GM23338 (cell line): Measurements from ENCODE around the gene BICC1. TPM values are rescaled to one million over a fixed set of nuclear protein-coding genes. Genes with fewer than 3 reads are reported as not detected.

Experiments
- ATAC-seq: fragments of 200-7000 bp; cut with Tn5 transposase; 3 replicates; pipeline ENCODE4 v1.9.1; 2020
- DNase-seq: peaks from one replicate; pipeline ENCODE4 v3.0.0-alpha.2; 2015; ENCODE audit warnings: low spot score
- H2AFZ ChIP-seq: fragments of 200-600 bp; sonication (generic); 2 replicates; pipeline ENCODE4 v1.8.0; 2016; ENCODE audit warnings: antibody characterized with exemption, mild to moderate bottlenecking, moderate library complexity
- H3F3A ChIP-seq: fragments of 200-600 bp; sonication (generic); replicated peaks from 2 replicates; pipeline ENCODE4 v1.8.0; 2017; ENCODE audit warnings: antibody characterized with exemption, mixed run types, low read depth
- H3K27ac ChIP-seq: fragments of 200-600 bp; sonication (generic); 2 replicates; pipeline ENCODE4 v1.6.1; 2016; ENCODE audit warnings: low read depth
- H3K27me3 ChIP-seq: fragments of 200-600 bp; sonication (generic); 2 replicates; pipeline ENCODE4 v1.8.0; 2016; ENCODE audit warnings: mild to moderate bottlenecking, mixed run types, moderate library complexity; ENCODE audit not compliant: insufficient read depth
- H3K36me3 ChIP-seq: fragments of 200-600 bp; sonication (generic); 2 replicates; pipeline ENCODE4 v1.8.0; 2016; ENCODE audit warnings: mild to moderate bottlenecking; ENCODE audit not compliant: insufficient read depth
- H3K4me1 ChIP-seq: fragments of 200-600 bp; sonication (generic); 2 replicates; pipeline ENCODE4 v1.8.0; 2016; ENCODE audit warnings: mild to moderate bottlenecking, moderate library complexity; ENCODE audit not compliant: insufficient read depth
- H3K4me2 ChIP-seq: fragments of 200-600 bp; sonication (generic); 2 replicates; pipeline ENCODE4 v1.7.1; 2017; ENCODE audit warnings: mixed run types
- H3K4me3 ChIP-seq: fragments of 200-600 bp; sonication (generic); 2 replicates; pipeline ENCODE4 v1.6.1; 2016; ENCODE audit warnings: mixed run types
- H3K79me2 ChIP-seq: fragments of 200-600 bp; sonication (generic); replicated peaks from 2 replicates; pipeline ENCODE4 v1.8.0; 2017; ENCODE audit warnings: mild to moderate bottlenecking; ENCODE audit not compliant: insufficient read depth
- H3K9me2 ChIP-seq: fragments of 200-600 bp; sonication (generic); 2 replicates; pipeline ENCODE4 v1.8.0; 2017; ENCODE audit not compliant: insufficient read depth
- H4K20me1 ChIP-seq: fragments of 200-600 bp; sonication (generic); replicated peaks from 2 replicates; pipeline ENCODE4 v1.8.0; 2017; ENCODE audit warnings: mild to moderate bottlenecking; ENCODE audit not compliant: insufficient read depth
- H3K27ac Mint-ChIP-seq: 2 replicates; pipeline ENCODE4 v1.8.0; 2020; ENCODE audit warnings: inconsistent platforms, mild to moderate bottlenecking, moderate library complexity, mixed read lengths
- H3K27me3 Mint-ChIP-seq: 3 replicates; pipeline ENCODE4 v1.8.0; 2022; ENCODE audit warnings: low read depth, mild to moderate bottlenecking, moderate library complexity, mixed read lengths, inconsistent platforms; ENCODE audit not compliant: insufficient read depth, poor library complexity
- H3K36me3 Mint-ChIP-seq: 3 replicates; pipeline ENCODE4 v1.8.0; 2021; ENCODE audit warnings: low read depth, mild to moderate bottlenecking, inconsistent platforms, moderate library complexity, mixed read lengths
- H3K4me1 Mint-ChIP-seq: 3 replicates; pipeline ENCODE4 v1.8.0; 2020; ENCODE audit warnings: mild to moderate bottlenecking, inconsistent platforms, mixed read lengths
- H3K4me3 Mint-ChIP-seq: 3 replicates; pipeline ENCODE4 v1.8.0; 2021; ENCODE audit warnings: moderate library complexity, mild to moderate bottlenecking, inconsistent platforms, mixed read lengths
- H3K9me3 Mint-ChIP-seq: 3 replicates; pipeline ENCODE4 v1.8.0; 2020; ENCODE audit warnings: moderate library complexity, mild to moderate bottlenecking, inconsistent platforms, mixed read lengths
- CREB1 ChIP-seq: fragments of 250-450 bp; sonication (Bioruptor Pico); IDR thresholded peaks from 2 replicates; pipeline ENCODE4 v1.5.0; 2020; ENCODE audit warnings: low read depth, mild to moderate bottlenecking, moderate library complexity
- EZH2 ChIP-seq: fragments of 200-600 bp; sonication (generic); IDR thresholded peaks from one replicate; pipeline ENCODE4 v1.8.0; 2017; ENCODE audit warnings: antibody characterized with exemption, mild to moderate bottlenecking, low read depth; ENCODE audit not compliant: unreplicated experiment
- EZH2phosphoT487 ChIP-seq: fragments of 200-600 bp; sonication (generic); IDR thresholded peaks from one replicate; pipeline ENCODE4 v1.8.1; 2018; ENCODE audit warnings: antibody characterized with exemption; ENCODE audit not compliant: unreplicated experiment
- JUNB ChIP-seq: IDR thresholded peaks from one replicate; pipeline ENCODE4 v1.6.1; 2016; ENCODE audit warnings: antibody characterized with exemption; ENCODE audit not compliant: unreplicated experiment
- NANOG ChIP-seq: IDR thresholded peaks from 2 replicates; pipeline ENCODE4 v1.6.1; 2016; ENCODE audit warnings: antibody characterized with exemption, borderline replicate concordance
- POLR2AphosphoS5 ChIP-seq: IDR thresholded peaks from 2 replicates; pipeline ENCODE4 v1.6.1; 2016; ENCODE audit warnings: antibody characterized with exemption, low read depth
- STAT1 ChIP-seq: IDR thresholded peaks from one replicate; pipeline ENCODE4 v1.6.1; 2016; ENCODE audit warnings: antibody characterized with exemption; ENCODE audit not compliant: unreplicated experiment
- ZNF114 ChIP-seq: fragments of 250-450 bp; sonication (Bioruptor Pico); IDR thresholded peaks from 2 replicates; pipeline ENCODE4 v1.5.0; 2020; ENCODE audit warnings: mild to moderate bottlenecking, moderate library complexity
- ZNF331 ChIP-seq: fragments of 250-450 bp; sonication (Bioruptor Pico); IDR thresholded peaks from 2 replicates; pipeline ENCODE4 v1.5.0; 2020; ENCODE audit warnings: low read depth, mild to moderate bottlenecking, moderate library complexity
- polyA plus RNA-seq: library from polyadenylated mRNA; unstranded; fragments of >200 nt; fragmentation: Nextera tagmentation; extraction: Ambion mirVana; gene quantifications from 2 replicates; pipeline ENCODE4 v1.2.1, GENCODE V29; 2016
- total RNA-seq: library from RNA; depleted of rRNA; stranded (reverse); fragments of >200 nt; shearing (Covaris generic); gene quantifications from 2 replicates; pipeline ENCODE4 v1.2.3, GENCODE V29; 2014
- TF ChIP-seq, protein P1 (sequence below), 2 experiments: fragments of 200-600 bp in 1 of 2; sonication (generic) in 1 of 2; conservative IDR thresholded peaks; 2 replicates each; pipeline versions ENCODE4 v1.5.1 to v1.6.1; 2016 to 2017; ENCODE audit warnings: antibody characterized with exemption in 2 of 2, low read depth in 2 of 2, mild to moderate bottlenecking in 2 of 2, moderate library complexity in 1 of 2
- TF ChIP-seq, protein P2 (sequence below): IDR thresholded peaks from one replicate; pipeline ENCODE4 v1.6.1; 2018; ENCODE audit warnings: antibody characterized with exemption; ENCODE audit not compliant: unreplicated experiment
- TF ChIP-seq, protein P3 (sequence below): IDR thresholded peaks from 2 replicates; pipeline ENCODE4 v1.6.1; 2016; ENCODE audit warnings: antibody characterized with exemption
- TF ChIP-seq, protein P4 (sequence below): fragments of 250-450 bp; sonication (Bioruptor Pico); IDR thresholded peaks from 2 replicates; pipeline ENCODE4 v1.5.0; 2020; ENCODE audit warnings: mild to moderate bottlenecking, moderate library complexity

Gene BICC1
- total and polyA plus RNA-seq, 2 experiments from 2014 or later, result 1.3 to 2.2 TPM

DNA sequence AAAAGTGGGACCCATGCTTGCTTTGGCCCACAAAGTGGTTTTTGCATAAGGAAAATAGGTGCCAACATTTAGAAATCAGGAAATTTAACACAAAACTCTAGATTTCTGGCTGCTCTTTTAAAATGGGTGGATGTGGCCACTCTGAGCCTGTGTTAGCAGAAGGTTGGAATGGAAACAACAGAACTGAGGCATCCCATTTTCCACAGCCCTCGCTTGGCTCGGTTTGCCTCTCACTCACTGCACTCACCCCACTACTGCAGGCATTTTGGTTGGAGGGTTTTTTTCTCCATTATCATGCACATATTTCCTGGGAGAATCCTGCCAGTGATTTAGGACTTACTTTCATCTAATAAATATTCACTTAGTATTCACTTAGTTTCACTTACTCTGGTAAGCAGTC is 178.9 kb downstream of the BICC1 start:
- no peaks in the 10 kb centered on the region for H3K36me3 ChIP-seq
- no peak overlapping the region for H3K4me3 Mint-ChIP-seq
- peaks cover 3% of the 10 kb centered on the region; the same call in 1 of the 2 replicates for H3K4me1 ChIP-seq
- DNase-seq (no peak), ATAC-seq (no peak)
- peaks cover 25% of the 10 kb centered on the region for H3K9me3 Mint-ChIP-seq
- peaks cover 16% of the 10 kb centered on the region; the same call in 2 of the 3 replicates for H3K36me3 Mint-ChIP-seq
- H2AFZ ChIP-seq, result no peak overlapping the region
- H3K27me3 ChIP-seq, result no peaks in the 10 kb centered on the region
- H3K27ac ChIP-seq, result no peak overlapping the region
- H3K4me3 ChIP-seq, result no peak overlapping the region
- peaks cover under 1% of the 10 kb centered on the region; the same call in 2 of the 3 replicates for H3K4me1 Mint-ChIP-seq
- no peaks in the 10 kb centered on the region for H4K20me1 ChIP-seq
- no peak overlapping the region for H3K4me2 ChIP-seq
- peaks cover 11% of the 10 kb centered on the region for H3K9me2 ChIP-seq
- no peak overlapping the region for H3K27ac Mint-ChIP-seq
- no peaks in the 10 kb centered on the region for H3F3A ChIP-seq
- TF ChIP-seq ZNF331 (CRISPR knock-in tag) (no peak), ZNF114 (CRISPR knock-in tag) (no peak), NANOG (no peak), POLR2AphosphoS5 (no peak), EZH2 (no peak), CREB1 (CRISPR knock-in tag) (no peak), STAT1 (no peak), EZH2phosphoT487 (no peak), JUNB (no peak)
- TF ChIP-seq, protein P1, sequence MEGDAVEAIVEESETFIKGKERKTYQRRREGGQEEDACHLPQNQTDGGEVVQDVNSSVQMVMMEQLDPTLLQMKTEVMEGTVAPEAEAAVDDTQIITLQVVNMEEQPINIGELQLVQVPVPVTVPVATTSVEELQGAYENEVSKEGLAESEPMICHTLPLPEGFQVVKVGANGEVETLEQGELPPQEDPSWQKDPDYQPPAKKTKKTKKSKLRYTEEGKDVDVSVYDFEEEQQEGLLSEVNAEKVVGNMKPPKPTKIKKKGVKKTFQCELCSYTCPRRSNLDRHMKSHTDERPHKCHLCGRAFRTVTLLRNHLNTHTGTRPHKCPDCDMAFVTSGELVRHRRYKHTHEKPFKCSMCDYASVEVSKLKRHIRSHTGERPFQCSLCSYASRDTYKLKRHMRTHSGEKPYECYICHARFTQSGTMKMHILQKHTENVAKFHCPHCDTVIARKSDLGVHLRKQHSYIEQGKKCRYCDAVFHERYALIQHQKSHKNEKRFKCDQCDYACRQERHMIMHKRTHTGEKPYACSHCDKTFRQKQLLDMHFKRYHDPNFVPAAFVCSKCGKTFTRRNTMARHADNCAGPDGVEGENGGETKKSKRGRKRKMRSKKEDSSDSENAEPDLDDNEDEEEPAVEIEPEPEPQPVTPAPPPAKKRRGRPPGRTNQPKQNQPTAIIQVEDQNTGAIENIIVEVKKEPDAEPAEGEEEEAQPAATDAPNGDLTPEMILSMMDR (conservative IDR thresholded peaks at IDR 0.05; ENCODE audit: low read depth in 2 of 2), result no peak
- TF ChIP-seq, protein P2, sequence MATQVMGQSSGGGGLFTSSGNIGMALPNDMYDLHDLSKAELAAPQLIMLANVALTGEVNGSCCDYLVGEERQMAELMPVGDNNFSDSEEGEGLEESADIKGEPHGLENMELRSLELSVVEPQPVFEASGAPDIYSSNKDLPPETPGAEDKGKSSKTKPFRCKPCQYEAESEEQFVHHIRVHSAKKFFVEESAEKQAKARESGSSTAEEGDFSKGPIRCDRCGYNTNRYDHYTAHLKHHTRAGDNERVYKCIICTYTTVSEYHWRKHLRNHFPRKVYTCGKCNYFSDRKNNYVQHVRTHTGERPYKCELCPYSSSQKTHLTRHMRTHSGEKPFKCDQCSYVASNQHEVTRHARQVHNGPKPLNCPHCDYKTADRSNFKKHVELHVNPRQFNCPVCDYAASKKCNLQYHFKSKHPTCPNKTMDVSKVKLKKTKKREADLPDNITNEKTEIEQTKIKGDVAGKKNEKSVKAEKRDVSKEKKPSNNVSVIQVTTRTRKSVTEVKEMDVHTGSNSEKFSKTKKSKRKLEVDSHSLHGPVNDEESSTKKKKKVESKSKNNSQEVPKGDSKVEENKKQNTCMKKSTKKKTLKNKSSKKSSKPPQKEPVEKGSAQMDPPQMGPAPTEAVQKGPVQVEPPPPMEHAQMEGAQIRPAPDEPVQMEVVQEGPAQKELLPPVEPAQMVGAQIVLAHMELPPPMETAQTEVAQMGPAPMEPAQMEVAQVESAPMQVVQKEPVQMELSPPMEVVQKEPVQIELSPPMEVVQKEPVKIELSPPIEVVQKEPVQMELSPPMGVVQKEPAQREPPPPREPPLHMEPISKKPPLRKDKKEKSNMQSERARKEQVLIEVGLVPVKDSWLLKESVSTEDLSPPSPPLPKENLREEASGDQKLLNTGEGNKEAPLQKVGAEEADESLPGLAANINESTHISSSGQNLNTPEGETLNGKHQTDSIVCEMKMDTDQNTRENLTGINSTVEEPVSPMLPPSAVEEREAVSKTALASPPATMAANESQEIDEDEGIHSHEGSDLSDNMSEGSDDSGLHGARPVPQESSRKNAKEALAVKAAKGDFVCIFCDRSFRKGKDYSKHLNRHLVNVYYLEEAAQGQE, result no peak
- TF ChIP-seq, protein P3, sequence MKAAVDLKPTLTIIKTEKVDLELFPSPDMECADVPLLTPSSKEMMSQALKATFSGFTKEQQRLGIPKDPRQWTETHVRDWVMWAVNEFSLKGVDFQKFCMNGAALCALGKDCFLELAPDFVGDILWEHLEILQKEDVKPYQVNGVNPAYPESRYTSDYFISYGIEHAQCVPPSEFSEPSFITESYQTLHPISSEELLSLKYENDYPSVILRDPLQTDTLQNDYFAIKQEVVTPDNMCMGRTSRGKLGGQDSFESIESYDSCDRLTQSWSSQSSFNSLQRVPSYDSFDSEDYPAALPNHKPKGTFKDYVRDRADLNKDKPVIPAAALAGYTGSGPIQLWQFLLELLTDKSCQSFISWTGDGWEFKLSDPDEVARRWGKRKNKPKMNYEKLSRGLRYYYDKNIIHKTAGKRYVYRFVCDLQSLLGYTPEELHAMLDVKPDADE, result no peak
- TF ChIP-seq, protein P4, sequence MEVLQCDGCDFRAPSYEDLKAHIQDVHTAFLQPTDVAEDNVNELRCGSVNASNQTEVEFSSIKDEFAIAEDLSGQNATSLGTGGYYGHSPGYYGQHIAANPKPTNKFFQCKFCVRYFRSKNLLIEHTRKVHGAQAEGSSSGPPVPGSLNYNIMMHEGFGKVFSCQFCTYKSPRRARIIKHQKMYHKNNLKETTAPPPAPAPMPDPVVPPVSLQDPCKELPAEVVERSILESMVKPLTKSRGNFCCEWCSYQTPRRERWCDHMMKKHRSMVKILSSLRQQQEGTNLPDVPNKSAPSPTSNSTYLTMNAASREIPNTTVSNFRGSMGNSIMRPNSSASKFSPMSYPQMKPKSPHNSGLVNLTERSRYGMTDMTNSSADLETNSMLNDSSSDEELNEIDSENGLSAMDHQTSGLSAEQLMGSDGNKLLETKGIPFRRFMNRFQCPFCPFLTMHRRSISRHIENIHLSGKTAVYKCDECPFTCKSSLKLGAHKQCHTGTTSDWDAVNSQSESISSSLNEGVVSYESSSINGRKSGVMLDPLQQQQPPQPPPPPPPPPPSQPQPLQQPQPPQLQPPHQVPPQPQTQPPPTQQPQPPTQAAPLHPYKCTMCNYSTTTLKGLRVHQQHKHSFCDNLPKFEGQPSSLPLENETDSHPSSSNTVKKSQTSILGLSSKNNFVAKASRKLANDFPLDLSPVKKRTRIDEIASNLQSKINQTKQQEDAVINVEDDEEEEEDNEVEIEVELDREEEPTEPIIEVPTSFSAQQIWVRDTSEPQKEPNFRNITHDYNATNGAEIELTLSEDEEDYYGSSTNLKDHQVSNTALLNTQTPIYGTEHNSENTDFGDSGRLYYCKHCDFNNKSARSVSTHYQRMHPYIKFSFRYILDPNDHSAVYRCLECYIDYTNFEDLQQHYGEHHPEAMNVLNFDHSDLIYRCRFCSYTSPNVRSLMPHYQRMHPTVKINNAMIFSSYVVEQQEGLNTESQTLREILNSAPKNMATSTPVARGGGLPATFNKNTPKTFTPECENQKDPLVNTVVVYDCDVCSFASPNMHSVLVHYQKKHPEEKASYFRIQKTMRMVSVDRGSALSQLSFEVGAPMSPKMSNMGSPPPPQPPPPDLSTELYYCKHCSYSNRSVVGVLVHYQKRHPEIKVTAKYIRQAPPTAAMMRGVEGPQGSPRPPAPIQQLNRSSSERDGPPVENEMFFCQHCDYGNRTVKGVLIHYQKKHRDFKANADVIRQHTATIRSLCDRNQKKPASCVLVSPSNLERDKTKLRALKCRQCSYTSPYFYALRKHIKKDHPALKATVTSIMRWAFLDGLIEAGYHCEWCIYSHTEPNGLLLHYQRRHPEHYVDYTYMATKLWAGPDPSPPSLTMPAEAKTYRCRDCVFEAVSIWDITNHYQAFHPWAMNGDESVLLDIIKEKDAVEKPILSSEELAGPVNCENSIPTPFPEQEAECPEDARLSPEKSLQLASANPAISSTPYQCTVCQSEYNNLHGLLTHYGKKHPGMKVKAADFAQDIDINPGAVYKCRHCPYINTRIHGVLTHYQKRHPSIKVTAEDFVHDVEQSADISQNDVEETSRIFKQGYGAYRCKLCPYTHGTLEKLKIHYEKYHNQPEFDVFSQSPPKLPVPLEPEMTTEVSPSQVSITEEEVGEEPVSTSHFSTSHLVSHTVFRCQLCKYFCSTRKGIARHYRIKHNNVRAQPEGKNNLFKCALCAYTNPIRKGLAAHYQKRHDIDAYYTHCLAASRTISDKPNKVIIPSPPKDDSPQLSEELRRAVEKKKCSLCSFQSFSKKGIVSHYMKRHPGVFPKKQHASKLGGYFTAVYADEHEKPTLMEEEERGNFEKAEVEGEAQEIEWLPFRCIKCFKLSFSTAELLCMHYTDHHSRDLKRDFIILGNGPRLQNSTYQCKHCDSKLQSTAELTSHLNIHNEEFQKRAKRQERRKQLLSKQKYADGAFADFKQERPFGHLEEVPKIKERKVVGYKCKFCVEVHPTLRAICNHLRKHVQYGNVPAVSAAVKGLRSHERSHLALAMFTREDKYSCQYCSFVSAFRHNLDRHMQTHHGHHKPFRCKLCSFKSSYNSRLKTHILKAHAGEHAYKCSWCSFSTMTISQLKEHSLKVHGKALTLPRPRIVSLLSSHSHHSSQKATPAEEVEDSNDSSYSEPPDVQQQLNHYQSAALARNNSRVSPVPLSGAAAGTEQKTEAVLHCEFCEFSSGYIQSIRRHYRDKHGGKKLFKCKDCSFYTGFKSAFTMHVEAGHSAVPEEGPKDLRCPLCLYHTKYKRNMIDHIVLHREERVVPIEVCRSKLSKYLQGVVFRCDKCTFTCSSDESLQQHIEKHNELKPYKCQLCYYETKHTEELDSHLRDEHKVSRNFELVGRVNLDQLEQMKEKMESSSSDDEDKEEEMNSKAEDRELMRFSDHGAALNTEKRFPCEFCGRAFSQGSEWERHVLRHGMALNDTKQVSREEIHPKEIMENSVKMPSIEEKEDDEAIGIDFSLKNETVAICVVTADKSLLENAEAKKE (CRISPR knock-in tag), result no peak
- peaks cover 3% of the 10 kb centered on the region for H3K27me3 Mint-ChIP-seq
- H3K79me2 ChIP-seq, result no peaks in the 10 kb centered on the region
